ENCODE measurements around the gene CFAP43.

DNA sequence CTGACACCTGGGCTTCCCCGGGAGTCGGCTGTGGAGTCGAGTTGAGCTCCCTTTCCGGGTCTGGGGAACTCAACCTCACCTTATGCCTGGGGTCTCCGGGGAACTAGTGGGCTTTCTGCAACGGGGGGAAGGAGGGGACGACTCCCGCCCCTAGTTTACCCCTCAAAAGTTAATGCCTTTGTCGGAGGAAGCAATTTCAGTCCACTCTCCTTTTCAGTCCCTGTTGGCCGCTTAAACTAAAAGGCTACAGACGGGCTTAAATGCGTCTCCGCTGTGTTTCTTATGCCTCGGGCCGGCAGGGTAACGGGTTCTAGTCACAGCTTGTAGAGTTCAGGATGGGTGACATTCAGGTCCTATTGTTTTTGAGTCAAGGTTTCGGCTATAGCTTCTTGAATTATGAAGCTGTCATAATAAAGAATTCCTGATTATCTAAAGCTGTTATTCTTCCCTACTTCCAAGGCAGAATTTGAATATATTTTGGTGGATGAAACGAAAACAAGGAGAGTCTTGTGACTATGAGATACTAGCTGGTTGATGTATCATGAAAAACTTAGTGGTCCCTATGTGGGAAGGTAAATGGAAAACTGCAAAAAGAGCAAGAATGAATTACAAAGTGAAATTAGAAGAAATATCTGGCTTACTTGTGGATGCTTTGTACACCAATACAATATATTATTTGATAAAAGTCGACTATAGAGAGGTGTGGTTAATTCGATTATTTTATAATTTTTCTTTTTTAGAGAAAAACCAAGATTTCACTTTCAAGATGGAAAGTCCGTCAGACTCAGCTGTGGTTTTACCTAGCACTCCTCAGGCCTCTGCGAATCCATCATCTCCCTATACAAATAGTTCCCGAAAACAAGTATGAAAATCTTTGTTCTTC lies 109.7 kb downstream of the CFAP43 start:
- TF ChIP-seq, protein P1, sequence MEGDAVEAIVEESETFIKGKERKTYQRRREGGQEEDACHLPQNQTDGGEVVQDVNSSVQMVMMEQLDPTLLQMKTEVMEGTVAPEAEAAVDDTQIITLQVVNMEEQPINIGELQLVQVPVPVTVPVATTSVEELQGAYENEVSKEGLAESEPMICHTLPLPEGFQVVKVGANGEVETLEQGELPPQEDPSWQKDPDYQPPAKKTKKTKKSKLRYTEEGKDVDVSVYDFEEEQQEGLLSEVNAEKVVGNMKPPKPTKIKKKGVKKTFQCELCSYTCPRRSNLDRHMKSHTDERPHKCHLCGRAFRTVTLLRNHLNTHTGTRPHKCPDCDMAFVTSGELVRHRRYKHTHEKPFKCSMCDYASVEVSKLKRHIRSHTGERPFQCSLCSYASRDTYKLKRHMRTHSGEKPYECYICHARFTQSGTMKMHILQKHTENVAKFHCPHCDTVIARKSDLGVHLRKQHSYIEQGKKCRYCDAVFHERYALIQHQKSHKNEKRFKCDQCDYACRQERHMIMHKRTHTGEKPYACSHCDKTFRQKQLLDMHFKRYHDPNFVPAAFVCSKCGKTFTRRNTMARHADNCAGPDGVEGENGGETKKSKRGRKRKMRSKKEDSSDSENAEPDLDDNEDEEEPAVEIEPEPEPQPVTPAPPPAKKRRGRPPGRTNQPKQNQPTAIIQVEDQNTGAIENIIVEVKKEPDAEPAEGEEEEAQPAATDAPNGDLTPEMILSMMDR (IDR thresholded peaks at IDR 0.05; ENCODE audit: low read depth, low read length, missing input control) = no peak
- TF ChIP-seq FOXA1 (IDR thresholded peaks at IDR 0.05) (no peak), RXRA (IDR thresholded peaks at IDR 0.05) (no peak), RAD21 (IDR thresholded peaks at IDR 0.05) (no peak), SP1 (IDR thresholded peaks at IDR 0.05) (no peak), YY1 (IDR thresholded peaks at IDR 0.05) (no peak), ATF3 (IDR thresholded peaks at IDR 0.05) (no peak)
- TF ChIP-seq, protein P2, sequence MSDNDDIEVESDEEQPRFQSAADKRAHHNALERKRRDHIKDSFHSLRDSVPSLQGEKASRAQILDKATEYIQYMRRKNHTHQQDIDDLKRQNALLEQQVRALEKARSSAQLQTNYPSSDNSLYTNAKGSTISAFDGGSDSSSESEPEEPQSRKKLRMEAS (IDR thresholded peaks at IDR 0.05) = no peak
- TF ChIP-seq, protein P3, sequence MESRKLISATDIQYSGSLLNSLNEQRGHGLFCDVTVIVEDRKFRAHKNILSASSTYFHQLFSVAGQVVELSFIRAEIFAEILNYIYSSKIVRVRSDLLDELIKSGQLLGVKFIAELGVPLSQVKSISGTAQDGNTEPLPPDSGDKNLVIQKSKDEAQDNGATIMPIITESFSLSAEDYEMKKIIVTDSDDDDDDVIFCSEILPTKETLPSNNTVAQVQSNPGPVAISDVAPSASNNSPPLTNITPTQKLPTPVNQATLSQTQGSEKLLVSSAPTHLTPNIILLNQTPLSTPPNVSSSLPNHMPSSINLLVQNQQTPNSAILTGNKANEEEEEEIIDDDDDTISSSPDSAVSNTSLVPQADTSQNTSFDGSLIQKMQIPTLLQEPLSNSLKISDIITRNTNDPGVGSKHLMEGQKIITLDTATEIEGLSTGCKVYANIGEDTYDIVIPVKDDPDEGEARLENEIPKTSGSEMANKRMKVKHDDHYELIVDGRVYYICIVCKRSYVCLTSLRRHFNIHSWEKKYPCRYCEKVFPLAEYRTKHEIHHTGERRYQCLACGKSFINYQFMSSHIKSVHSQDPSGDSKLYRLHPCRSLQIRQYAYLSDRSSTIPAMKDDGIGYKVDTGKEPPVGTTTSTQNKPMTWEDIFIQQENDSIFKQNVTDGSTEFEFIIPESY (IDR thresholded peaks at IDR 0.05) = no peak

Measured in liver (tissue), 3 donors.